AG09309 (cell line): ENCODE results near the gene RASA4B.
"Not testable (repeated sequence)": the region's sequence is repeated elsewhere in the genome, so short reads cannot be mapped to it uniquely, and the experiment has no call there.

Source experiments
- DNase-seq: peaks from one replicate; pipeline ENCODE4 v3.0.0-alpha.2; 2010; ENCODE audit warnings: low read depth
- H3K4me3 ChIP-seq: 2 replicates; pipeline ENCODE4 v1.5.1; 2011; ENCODE audit warnings: mild to moderate bottlenecking, low read depth, low read length, moderate library complexity; ENCODE audit not compliant: control insufficient read depth

RASA4B gene

DNA sequence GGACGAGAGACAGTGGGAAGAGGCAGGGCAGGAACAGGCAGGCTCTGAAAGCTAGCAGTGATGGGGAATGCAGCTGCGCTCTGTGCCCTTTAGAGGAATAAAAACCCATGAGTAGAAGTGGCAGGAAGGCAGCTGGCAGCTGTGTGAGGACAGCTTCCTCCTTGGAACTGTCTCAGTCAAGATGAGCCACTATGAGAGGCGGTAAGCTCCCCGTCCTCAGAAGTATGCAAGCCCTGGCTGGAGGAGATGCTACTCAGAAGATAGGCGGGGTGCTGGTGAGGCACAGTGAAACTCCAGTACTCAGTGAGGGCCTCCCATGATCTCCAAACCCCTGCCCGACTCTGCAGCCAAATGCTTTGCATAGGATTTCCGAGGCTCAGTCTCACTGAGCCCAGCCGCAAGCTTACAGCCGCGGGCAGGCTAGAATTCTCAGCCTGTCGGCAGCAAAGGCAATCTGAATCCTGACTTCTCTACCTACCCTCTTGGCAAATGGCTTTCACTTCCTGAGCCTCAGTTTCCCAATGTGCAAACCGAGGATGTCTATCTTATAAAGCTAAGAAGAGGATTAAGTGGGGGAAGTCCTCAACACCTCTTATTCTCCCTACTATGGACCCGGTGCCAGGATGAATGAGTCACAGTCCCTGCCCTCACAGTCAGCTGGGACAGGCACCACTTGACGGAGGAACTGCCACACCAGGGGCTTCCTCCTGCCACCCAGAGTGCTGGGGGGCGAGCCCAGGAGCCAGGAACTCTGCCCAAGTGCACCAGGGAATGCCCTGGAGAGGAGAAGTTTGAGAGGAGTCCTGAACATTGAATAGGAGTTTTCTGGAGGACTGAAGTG lies 2.5 kb downstream of the RASA4B start:
- H3K4me3 ChIP-seq, DNase-seq: not testable (repeated sequence)

DNA sequence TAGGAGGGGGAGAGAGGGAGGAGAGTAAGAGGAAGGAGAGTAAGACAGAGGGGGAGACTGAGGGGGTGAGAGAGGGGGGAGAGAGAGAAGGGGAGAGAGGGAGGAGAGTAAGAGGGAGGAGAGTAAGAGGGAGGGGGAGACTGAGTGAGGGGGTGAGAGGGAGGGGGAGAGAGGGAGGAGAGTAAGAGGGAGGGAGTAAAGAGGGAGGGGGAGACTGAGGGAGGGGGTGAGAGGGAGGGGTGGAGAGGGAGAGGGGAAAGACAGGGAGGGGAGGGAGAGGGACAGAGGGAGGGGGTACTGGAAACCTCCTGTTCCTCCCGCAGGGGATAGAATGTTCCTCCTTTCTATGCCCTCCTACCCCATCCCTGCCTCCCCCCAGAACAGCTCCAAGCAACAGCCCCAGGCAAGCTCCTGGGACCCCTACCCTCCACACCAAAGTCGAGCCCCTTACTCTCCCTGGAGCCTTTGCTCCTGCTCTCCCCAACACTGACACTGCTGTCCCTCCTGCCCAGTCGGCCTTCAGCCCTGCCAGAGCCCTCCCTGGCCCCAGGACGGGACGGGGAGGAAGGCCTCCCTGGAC lies 4.8 kb downstream of the RASA4B start:
- peak; percentile 28 for DNase-seq
- H3K4me3 ChIP-seq: peak overlapping the region; percentile 44

DNA sequence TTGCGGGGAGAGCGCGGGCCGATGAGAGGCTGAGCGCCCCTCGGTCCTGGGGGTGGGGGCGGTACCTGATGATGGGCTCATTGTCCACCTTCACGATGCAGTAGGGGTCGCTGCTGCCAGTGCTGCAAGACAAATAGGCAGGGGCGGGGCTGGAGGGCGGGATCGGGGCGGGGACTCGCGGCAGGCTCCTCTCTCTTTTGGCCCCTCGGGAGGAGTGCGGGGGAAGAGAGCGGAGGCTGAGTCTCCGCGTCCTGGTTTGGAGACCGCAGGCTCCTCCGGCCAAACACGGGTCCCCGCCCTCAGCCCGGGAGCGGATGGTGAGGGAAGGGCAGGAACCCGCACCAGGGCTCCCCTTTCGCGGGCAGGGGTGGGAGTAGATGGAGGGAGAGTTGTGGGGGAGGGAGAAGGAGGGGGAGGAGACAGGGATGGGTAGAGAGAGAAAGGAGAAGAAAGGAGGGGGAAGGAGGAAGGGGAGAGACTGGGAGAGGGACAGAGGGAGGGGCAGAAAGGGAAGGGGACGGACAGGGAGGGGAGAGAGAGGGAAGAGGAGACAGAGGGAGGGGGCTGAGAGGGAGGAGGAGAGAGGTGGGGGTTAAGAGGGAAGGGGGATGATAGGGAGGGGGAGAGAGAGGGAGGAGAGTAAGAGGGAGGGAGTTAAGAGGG lies 5.6 kb downstream of the RASA4B start:
- not testable (repeated sequence) for DNase-seq, H3K4me3 ChIP-seq

DNA sequence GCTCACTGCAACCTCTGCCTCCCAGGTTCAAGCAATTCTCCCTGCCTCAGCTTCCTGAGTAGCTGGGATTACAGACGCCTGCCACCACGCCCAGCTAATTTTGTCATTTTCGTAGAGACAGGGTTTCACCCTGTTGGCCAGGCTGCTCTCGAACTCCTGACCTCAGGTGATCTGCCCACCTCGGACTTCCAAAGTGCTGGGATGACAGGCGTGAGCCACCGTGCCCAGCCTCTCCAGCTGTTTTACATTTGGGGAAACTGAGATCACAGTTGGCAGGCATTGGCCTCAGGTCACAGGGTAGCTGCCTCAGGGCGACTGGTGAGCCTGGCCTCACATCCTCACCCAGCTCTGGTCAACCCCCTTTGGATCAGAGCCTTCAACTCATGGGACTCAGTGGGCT lies 7.0 kb downstream of the RASA4B start:
- not testable (repeated sequence) for DNase-seq, H3K4me3 ChIP-seq

DNA sequence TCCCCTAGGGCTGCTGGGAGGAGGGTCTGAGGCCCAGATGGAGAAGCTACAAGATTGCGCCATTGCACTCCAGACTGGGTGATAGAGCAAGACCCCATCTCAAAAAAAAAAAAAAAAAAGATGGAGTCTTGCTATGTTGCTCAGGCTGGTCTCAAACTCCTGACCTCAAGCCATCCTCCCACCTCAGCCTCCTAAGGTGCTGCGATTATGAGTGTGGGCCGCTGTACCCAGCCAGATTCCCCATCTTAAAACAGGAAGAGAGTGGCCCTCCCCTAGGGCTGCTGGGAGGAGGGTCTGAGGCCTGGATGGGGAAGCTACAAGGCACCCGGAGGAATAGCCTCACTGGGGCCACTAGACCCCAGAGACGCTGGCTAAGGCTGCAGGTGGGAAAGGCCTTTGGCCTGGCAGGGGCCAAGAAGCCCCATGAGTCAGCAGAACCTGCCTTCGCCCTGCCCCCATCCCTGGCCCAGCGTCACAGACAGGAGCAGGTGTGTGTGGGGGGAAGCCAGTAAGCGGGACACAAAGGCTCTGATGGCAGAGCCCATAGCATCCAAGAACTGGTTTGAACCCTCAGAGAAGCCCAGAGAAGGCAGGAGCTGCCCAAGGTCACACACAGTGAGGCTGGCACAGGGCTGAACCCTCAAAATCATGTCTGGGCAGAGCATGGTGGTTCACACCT lies 10.0 kb downstream of the RASA4B start:
- not testable (repeated sequence) for H3K4me3 ChIP-seq, DNase-seq

DNA sequence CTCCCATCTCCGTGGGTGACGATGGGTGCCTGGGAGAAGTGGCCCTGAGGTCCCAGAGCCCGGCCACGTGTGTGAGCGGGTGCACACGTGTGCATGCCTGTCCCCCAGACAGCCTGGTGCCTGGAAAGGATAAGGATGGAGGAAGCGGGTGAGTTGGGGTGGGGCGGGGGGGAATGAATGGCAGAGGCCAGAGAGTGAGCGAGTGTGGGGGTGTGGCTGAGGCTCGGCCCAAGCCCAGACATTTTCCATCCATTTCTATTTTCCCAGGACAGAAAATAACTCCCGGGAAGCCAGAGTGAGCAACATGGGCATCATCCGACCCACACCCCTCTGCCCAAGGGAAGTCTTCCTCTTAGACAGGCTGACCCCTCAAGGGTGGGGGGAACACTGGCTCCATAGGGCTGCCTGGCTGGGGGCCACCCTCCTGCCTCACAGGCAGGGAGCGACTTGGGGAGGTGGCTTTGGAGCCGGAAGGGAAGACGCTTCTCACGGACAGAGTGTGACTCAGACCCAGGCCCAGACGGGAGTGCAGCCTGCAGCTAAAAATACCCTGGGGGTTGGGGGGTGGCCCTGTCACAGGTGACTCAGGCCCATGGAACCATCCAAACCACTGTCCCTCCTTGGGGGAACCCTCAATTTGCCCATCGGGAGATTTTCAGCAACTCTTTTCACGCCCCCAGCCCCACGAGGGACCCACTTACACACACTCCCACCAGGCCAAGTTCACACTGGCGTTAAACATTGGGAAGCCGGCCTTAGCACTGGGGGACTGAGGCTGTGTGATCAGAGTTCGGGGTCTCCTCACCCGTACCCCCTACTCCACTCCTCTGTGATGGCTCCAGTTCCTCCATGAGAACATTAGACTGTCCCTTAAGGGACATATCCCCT lies 12.0 kb downstream of the RASA4B start:
- H3K4me3 ChIP-seq, DNase-seq: not testable (repeated sequence)

DNA sequence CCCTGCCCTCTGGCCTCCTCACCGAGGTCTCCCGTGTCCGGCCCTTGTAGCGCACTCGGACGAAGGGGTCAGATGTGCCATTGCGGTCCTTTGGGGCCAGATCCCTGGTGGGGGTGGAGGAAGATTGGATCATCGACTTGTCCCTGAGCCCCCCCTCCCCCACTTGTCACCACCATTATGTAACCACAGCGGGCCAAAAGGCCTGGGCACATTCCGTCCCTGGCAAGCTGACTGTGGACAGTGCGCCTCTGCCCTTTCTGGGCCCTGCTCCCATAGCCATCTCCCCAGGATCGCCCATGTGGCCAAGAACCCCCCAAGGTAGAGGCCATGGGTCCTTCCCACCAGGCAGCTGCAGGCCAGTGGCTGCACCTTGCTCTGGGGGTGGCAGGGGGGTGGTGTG lies 14.4 kb downstream of the RASA4B start:
- H3K4me3 ChIP-seq, DNase-seq: not testable (repeated sequence)

DNA sequence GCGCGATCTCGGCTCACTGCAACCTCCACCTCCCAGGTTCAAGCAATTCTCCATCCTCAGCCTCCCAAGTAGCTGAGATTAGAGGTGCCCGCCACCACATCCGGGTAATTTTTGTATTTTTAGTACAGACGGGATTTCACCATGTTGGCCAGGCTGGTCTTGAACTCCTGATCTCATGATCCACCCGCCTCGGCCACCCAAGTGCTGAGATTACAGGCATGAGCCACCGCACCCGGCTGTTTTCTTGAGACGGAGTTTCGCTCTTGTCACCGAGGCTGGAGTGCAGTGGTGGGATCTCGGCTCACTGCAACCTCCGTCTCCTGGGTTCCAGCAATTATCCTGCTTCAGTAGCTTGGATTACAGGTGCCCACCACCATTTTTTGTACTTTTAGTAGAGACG lies 19.3 kb downstream of the RASA4B start:
- H3K4me3 ChIP-seq, DNase-seq: not testable (repeated sequence)

DNA sequence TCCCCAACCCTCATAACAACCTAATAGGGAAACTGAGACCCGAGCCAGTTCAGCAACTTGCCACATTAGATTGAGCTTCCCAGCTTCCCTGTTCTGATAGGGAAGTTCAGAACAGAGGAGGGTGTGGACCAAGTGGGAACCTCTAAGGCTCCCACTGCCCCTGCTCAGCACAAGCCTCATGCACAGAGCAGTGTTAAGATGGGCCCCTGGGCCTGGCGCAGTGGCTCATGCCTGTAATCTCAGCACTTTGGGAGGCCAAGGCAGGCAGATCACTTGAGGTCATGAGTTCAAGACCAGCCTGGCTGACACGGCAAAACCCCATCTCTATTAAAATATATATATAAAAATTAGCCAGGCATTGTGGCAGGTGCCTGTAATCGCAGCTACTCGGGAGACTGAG lies 20.3 kb downstream of the RASA4B start:
- not testable (repeated sequence) for DNase-seq, H3K4me3 ChIP-seq

DNA sequence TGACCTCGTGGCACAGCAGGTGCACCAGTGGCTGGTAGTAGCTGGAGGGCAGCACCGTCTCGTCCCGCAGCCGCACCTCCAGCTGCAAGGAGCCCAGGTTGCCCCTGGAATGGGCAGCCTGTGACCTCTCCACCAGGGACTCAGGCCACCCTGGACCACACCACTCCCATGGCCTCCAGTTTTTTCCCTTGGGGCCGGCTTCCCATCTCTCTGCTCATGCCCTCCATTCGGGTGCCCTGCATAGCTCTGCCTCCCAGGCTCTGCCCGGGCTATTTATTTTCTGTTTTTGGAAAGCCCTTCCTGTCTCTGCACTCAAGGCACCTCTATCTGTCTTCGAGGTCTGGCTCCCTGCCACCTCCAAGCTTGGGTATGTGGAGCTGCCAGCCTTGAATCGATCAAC lies 20.7 kb downstream of the RASA4B start:
- DNase-seq, H3K4me3 ChIP-seq: not testable (repeated sequence)

DNA sequence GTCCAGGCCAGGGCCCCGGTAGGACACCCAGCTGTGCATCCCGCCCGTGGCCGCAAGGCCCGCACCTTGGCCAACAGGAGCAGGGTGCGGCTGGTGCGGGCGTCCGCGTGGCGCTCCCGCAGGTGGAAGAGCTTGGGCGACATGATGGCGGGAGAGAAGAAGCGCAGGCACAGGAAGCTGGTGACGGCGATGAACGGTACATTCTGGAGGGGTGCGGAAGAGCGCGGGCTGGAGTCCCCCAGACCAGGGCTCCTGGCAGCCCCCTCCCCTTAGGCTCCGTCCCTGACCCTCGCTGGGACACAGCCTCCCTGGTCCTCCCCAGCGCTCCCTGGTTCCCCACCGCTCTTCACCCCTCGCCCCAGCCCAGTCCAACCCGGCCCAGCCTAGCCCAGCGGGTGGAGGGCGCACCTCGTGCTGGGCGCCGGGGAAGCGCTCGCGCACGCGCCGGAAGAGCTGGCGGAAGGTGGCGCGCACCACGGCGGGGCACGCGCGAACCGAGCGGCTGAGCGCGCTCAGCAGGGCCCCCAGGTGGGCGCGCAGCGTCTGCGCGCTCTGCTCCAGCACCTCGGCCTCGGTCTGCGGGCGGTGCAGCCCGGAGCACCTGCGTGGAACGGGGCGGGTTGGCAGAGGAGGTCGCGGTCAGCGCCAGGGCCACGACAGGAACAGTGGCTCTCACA lies 23.0 kb downstream of the RASA4B start:
- not testable (repeated sequence) for DNase-seq, H3K4me3 ChIP-seq

DNA sequence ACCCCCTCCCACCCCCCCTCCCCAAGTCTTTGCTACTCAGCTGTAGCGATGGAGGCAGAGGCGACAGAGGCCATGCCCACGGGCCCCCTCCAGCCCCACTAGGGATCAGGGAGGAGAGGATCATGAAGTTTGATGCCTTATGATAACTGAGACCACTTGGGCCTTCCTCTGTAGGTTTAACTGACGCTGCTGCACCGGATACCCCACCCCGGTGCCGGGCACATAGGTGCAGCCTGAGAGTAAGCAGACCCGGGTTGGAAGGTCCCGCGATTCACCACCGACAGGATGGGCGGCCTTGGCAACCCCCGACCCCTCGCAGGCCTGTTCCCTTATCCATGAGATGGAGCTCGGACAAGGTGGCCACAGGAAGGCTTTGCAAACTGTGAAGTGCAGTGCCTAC lies 23.6 kb downstream of the RASA4B start:
- H3K4me3 ChIP-seq, DNase-seq: not testable (repeated sequence)

DNA sequence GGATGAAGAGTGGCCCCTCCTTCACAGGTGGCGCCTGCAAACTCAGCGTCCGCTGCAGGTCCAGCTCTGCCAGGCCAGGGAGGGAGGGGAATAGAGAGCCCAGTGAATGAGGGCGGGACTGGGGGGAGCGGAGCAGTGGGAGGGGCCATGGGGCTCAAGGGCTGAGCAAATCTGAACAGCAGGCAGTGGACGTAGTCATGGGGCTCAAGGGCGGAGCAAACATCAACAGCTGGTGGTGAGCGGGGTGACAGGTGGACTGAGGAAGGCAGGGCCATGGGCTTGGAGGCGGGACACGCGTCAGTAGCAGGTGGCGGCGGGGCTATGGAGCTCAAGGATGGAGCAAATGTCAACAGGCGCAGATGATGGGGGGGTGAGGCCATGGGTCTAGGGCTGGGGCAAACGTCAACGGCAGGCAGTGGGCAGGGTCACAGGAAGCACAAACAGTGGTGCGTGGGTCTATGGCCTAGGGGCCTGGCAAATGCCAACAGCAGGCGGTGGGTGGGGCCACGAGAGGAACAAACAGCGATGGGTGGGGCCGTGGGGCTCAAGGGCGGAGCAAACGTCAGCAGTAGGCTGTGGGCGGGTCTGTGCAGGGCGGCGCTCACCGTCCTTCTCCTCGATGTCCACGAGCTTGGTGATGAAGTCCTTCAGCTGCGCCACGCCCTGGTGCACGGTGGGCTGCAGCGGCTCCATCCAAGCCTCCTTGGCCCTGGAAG lies 24.2 kb downstream of the RASA4B start:
- not testable (repeated sequence) for DNase-seq, H3K4me3 ChIP-seq

DNA sequence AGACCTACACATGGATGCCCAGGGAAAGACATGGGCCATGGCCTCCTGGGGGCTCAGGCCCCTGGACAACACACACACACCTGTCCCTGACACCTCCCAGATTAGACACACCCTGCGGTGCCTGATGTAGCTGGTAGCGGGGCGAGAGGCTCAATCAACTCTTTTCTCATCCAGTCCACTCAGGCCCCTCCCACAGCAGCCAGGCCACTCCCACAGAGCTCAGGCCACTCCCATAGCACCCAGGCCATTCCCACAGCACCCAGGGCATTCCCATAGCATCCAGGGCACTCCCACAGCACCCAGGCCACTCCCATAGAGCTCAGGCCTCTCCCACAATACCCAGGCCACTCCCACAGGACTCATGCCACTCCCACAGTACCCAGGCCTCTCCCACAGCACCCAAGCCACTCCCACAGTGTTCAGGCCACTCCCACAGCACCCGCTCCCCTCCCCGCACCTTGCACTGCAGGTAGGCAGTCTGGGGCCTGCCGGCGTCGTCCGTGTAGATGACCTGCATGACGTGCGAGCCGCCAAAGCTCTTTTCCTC lies 27.0 kb downstream of the RASA4B start:
- not testable (repeated sequence) for DNase-seq, H3K4me3 ChIP-seq

DNA sequence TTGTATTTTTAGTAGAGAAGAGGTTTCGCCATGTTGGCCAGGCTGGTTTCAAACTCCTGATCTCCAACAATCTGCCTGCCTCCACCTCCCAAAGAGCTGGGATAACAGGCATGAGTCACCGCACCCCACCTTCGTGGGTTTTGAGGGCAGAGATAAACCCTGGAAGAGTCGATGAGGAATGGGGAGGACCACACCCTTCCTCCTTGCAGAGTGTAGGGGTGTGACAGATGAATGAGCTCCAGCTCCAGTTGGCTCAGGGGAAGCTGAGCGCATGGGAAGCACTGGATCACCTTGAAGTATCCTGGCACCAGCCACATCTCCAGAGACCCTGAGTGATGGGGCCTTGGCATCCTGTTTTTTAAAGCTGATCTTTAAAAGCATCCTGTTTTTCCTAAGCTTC lies 33.3 kb downstream of the RASA4B start:
- DNase-seq, H3K4me3 ChIP-seq: not testable (repeated sequence)

DNA sequence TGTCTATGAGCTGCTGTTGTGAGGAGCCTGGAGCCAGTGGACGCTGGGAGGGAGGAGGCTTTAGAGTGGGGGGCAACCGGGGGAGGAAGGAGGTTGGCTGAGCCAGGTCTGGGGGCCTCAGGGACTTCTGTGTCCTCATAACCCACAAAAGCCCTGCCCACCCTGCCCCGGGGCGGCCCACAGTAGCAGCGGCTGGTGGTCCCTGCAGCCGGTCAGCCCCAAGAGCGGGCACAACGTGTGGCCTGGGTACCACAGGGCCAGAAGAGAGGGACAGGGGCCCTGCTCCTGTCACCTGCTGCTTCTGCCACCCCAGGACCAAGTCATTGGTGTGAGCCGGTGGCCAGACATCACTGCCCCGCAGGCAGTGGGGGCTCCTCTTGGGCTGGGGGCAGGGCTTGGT lies 35.6 kb downstream of the RASA4B start:
- H3K4me3 ChIP-seq, DNase-seq: not testable (repeated sequence)
